Skeletal muscle cell (primary cell): ENCODE results near the gene CARD11.

ENCODE experiments used
- DNase-seq: peaks from one replicate; pipeline ENCODE4 v3.0.0-alpha.2; 2010; ENCODE audit warnings: low read depth
- H3K4me3 ChIP-seq: 2 replicates; pipeline ENCODE4 v1.5.1; 2011; ENCODE audit warnings: low read depth, mild to moderate bottlenecking, control low read depth, low read length, moderate library complexity

Gene CARD11

DNA sequence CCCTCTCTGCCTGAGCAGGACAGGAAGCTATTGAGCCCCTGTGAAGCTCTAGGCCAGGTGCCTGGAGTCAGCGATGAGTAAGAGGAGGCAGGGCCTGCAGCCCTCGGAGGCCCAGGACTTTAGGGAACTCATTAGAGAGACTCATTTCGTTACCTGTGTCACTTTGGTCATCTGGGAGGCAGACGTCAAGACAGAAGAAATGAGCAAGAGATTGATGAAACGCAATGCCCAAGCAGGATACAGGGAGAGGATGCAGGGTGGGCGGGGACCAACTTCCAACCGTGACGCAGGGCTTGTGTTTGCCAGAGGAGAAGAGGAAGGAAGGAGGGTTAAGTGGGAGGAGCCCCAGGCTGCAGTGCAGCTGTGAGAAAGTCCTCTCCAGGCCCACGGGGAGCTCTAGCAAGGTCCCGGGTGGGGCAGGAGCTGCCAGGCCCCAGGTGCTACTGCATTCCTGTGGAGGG, 173.2 kb downstream of the CARD11 start:
- DNase-seq: peak; percentile 34
- H3K4me3 ChIP-seq: no peak overlapping the region

DNA sequence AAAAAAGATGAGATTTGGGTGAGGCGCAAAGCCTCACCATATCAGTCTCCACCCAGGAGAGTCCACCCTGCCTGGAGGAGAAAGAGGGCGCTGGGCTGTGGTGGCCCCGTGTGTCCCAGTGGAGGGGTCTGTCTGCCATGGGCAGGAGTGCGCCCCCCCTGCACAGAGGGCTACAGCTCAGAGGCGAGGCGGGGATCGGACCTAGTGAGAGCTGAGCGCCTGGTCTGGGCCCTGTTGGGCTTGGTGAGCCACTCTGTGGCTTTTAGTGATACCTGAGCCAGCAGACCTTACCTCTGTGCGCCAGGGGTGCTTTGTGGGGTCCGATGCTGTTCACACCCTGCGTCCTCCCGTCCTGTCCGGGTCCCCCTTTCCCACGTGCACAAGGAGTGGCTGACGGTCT, 173.7 kb downstream of the CARD11 start:
- DNase-seq: no peak
- no peak overlapping the region for H3K4me3 ChIP-seq

DNA sequence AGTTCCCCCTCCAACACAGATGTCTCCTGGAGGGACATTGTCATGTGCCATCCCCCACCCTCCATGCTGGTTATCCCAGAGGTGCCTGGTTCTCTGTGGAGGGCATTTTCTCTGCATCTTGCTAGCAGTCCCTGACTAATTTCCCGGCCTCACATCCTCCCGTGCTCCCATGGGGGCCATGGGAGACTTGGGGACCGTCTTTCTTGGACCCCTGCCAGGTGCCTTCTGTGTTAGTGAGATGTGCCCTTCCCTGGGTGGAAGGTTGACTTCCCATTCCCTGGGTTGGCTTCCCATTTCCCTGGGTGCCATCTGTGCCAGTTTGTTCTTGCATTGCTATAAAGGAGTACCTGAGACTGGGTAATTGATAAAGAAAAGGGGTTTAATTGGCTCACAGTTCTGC, 177.1 kb downstream of the CARD11 start:
- DNase-seq: no peak
- H3K4me3 ChIP-seq: no peak overlapping the region

DNA sequence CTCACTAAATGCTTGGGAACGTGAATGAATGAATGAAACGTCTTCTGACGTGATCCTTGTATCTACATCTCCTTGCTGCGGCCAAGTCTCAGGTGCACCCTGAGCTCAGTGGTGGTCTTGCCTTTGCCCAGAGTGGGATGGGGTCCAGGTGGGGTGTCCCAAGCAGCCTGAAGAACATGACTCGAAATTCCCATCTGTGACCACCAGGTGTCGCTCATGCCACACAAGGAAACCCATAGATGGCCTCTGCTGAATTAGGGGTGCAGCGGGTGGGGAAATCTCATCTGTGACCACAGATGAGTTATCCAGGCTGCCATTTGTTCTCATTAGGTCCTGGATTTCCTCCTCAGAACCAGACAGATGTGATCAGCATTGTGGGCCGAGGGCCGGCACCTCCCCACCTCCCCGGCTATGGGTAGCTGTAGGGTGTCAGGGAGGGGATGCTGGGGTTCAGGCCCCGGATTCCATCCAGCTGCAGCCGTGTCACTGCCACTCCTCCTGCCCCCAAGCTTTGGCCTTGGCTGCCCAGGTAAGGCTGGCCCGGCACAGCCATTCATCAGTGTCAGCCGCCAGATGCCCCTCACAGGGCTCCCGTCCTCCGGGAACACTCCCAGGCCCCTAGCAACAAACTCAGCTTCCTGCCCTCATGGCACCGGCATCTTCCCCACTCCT, 178.5 kb downstream of the CARD11 start:
- H3K4me3 ChIP-seq: no peak overlapping the region
- no peak for DNase-seq

DNA sequence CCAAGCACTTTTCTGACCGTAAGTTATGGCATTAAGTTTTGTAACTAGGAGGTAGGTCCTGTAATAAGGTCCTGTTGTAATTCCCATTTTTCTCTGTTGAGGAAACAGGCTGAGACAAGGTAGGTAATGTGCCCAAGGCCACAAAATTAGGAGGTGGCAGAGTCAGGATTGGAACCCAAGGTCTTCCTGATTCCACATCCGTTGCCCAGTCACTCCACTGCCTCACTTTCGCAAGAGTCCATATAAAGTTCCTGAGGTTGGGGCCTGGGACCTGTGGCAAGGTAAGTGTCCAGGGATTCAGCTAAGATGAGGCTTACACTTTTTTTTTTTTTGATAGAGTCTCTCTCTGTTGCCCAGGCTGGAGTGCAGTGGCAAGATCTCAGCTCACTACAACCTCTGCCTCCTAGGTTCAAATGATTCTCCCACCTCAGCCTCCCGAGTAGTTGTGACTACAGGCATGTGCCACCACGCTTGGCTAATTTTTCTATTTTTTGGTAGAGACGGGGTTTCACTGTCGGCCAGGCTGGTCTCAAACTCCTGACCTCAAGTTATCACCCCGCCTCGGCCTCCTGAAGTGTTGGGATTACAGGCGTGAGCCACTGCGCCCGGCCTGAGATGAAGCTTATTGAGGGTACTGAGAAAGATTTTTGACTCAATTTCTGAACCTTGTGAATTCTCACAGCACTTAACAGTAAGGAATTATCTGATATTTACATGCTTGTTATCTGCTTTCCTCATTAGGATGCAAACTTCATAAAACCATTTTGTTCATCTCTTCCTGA, 179.3 kb downstream of the CARD11 start:
- no peak for DNase-seq
- no peak overlapping the region for H3K4me3 ChIP-seq

DNA sequence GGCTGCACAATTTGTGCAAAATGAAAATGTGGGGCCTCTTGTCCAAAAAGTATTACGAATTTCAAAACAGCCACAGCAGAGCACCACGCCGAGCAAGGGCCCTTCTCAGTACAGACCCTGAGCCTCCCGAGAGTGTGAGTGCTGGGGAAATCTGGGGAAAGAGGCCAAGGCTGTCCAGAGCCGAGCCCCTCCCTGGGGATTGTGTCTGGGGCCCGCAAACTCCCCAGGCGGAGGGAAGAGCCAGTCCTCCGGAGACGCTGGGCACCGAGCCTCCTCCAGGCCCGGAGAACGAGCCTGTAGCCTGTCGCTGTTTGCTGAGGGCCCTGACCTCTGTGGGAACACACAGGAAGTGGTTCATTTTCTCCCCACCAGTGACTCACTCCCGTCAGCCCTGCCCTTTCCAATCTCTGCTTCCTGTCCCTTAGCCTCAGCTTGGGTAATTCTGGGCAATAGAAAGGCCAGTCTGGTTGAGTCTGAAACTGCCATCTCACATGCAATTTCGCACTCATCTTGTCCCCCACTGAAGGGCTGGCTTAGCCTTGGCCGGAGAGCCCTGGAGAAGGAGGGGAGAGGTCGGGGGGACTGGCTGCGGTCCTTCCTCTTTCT, 180.1 kb downstream of the CARD11 start:
- peak overlapping the region; percentile 13 for H3K4me3 ChIP-seq
- peak; percentile 90 for DNase-seq

DNA sequence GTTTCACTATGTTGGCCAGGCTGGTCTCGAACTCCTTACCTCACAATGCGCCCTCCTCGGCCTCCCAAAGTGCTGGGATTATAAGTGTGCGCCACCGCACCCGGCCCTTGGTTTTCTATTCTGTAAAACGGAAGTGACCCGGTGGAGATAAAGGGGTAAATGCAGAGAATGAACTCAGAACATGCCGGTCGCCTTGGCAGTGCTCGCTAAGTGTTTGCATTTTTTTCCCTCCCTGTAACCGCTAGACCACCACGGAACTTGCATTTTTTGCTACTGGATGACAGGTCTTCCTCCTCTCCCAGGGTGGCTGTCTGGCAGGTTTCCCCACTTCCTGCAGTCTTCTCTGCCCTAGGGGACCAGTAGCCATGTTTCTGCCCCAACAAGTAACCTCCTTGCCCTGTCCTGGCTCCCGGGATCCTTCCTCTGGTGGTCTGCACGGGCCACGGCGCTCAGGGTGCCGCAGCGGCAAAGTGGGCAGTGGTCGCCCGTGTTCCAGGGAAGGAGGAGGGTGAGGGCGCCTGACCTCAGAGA, 180.8 kb downstream of the CARD11 start:
- DNase-seq: no peak
- peak overlapping the region; percentile 13 for H3K4me3 ChIP-seq

DNA sequence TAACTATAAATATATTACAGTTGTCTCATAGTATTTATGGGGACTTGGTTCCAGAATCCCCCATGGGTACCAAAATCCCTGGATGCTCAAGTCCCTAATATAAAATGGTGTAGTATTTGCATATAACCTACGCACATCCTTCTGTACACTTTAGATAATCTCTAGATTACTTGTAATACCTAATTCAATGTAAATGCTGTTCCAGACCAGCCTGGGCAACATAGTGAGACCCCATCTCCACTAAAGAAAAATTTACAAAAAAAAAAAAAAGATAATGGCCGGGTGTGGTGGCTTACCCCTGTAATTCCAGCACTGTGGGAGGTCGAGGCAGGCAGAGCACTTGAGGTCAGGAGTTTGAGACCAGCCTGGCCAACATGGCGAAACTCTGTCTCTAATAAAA, 182.2 kb downstream of the CARD11 start:
- no peak for DNase-seq
- H3K4me3 ChIP-seq: no peak overlapping the region

DNA sequence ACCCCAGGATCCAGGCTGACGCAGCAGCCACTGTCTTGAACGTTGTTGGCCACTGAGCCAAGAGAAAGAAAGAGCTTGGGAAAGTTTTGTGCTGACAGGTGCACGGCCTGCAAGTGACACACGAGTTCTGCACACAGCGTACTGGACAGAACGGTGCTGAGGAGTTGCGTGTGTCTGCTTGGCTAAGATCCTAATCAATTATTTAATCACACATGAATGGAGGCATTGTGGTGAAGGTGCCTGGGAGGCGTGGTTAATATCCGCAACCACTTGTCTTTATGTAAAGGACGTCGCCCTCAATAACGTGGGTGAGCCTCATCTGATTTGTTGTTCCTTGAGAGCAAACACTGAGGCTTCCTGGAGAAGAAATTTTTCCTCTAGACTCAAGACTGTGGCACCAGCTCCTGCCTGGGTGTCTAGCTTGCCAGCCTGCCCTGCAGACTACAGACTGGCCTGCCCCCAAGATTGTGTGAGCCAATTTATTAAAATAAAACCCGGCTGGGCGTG, 183.0 kb downstream of the CARD11 start:
- H3K4me3 ChIP-seq: no peak overlapping the region
- no peak for DNase-seq

DNA sequence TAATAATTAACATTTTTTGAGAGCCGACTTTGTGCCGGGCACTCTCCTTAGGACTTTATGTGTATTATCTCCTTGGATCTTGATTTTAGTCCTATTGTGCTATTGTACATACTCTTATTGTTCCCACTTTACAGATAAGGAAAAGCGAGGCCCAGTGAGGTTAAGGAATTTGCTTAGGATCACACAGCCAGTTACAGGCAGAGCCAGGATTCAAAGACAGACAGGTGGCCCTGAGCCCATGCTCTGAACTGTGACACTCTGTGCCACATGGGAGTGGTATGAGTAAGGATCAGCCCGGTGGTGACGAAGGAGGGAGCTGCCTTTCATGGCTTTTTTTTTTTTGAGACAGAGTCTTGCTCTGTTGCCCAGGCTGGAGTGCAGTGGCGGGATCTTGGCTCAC, 183.7 kb downstream of the CARD11 start:
- no peak overlapping the region for H3K4me3 ChIP-seq
- no peak for DNase-seq

DNA sequence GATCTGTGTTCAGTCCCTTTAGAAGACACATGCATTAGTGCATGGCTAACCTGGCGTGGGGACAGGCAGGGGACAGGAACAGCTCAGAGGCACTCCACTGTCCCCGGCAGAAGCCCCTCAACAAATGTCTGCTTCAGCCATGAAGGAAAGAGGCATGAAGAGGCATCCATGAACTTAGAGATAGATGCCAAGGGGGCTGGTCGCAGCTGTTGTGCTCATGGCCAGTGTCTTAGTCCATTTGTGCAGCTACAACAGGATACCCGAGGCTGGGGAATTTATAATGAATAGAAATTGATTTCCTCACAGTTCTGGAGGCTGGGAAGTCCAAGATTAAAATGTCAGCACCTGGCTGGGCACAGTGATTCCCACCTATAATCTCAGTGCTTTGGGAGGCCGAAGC, 185.0 kb downstream of the CARD11 start:
- no peak overlapping the region for H3K4me3 ChIP-seq
- DNase-seq: no peak

DNA sequence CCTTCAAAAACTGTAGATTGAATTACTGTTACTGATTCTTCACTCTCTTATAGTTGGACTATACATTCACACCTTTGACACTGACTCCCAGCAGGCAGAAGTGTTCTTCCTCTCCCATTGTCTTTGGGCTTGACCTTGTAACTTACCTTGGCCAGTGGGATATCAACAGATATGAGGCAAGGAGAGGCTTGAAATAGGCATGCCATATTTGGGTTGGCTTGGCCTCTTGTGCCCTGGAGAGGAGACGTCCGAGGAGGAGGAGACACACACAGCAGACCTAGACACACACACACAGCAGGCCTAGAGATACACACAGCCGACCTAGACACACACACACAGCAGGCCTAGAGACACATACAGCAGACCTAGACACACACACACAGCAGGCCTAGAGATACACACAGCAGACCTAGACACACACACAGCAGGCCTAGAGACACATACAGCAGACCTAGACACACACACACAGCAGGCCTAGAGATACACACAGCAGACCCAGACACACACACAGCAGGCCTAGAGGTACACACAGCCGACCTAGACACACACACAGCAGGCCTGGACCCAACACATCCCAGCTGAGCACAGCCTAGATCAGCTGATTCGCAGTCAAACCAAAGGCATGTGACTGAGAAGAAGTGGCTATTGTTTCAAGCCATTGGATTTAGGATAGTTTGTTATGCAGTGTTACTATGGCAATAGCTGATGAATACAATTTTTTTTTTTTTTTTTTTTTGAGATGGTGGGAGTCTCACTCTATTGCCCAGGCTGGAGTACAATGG, 187.1 kb downstream of the CARD11 start:
- DNase-seq: no peak
- H3K4me3 ChIP-seq: no peak overlapping the region
